GM06990 (cell line): Measurements from ENCODE around the gene GNAL.

Experiments
- DNase-seq: peaks from one replicate; pipeline ENCODE4 v3.0.0-alpha.2; 2011; ENCODE audit not compliant: insufficient read length; ENCODE audit errors: extremely low read depth
- H3K27me3 ChIP-seq: replicated peaks from 2 replicates; pipeline ENCODE4 v1.6.0; 2011; ENCODE audit warnings: low read length; ENCODE audit not compliant: control insufficient read depth, insufficient read depth
- H3K36me3 ChIP-seq: 2 replicates; pipeline ENCODE4 v1.5.1; 2011; ENCODE audit warnings: low read length; ENCODE audit not compliant: control insufficient read depth, insufficient read depth
- H3K4me3 ChIP-seq: replicated peaks from 2 replicates; pipeline ENCODE4 v1.5.1; 2011; ENCODE audit warnings: low read depth, mild to moderate bottlenecking, control low read depth, low read length
- CTCF ChIP-seq: IDR thresholded peaks from 2 replicates; pipeline ENCODE4 v1.5.1; 2011; ENCODE audit warnings: low read length, control low read depth, mild to moderate bottlenecking, inconsistent platforms; ENCODE audit not compliant: insufficient read depth, poor library complexity, severe bottlenecking

GNAL gene

GRCh38 chr18:11784674-11785304, 95.7 kb downstream of the GNAL start:
- Histone ChIP-seq H3K36me3 (no peaks in the 10 kb centered on the region), H3K4me3 (no peak overlapping the region), H3K27me3 (no peaks in the 10 kb centered on the region; the same call in 1 of the 2 replicates)
- no peak for TF ChIP-seq CTCF
- DNase-seq, result no peak

- TF ChIP-seq CTCF, result no peak
- no peaks in the 10 kb centered on the region for H3K36me3 ChIP-seq
- no peak for DNase-seq
- H3K27me3 ChIP-seq, result no peaks in the 10 kb centered on the region; the same call in 1 of the 2 replicates
- H3K4me3 ChIP-seq, result no peak overlapping the region
Observed at GRCh38 chr18:11785444-11786055, 96.5 kb downstream of the GNAL start.

- no peak overlapping the region for H3K4me3 ChIP-seq
- no peaks in the 10 kb centered on the region for H3K36me3 ChIP-seq
- no peaks in the 10 kb centered on the region; the same call in 1 of the 2 replicates for H3K27me3 ChIP-seq
- TF ChIP-seq CTCF, result no peak
- no peak for DNase-seq
Observed at GRCh38 chr18:11789716-11790510, 100.8 kb downstream of the GNAL start.

- Histone ChIP-seq H3K4me3 (no peak overlapping the region), H3K27me3 (no peaks in the 10 kb centered on the region), H3K36me3 (no peaks in the 10 kb centered on the region)
- no peak for TF ChIP-seq CTCF
- no peak for DNase-seq
Observed at GRCh38 chr18:11791131-11791530, 102.1 kb downstream of the GNAL start.

GRCh38 chr18:11792632-11793031, 103.6 kb downstream of the GNAL start:
- Histone ChIP-seq H3K27me3 (no peaks in the 10 kb centered on the region), H3K36me3 (no peaks in the 10 kb centered on the region), H3K4me3 (no peak overlapping the region)
- DNase-seq, result no peak
- TF ChIP-seq CTCF, result no peak
